GM12878 (cell line): ENCODE results near the gene MBNL1. TPM values are rescaled to one million over a fixed set of nuclear protein-coding genes. Genes with fewer than 3 reads are reported as not detected.

ENCODE experiments used
- ATAC-seq: fragments of 200-7000 bp; cut with Tn5 transposase; 3 replicates; pipeline ENCODE4 v1.9.1; 2020; ENCODE audit warnings: mild to moderate bottlenecking, moderate library complexity
- BruUV-seq: library from RNA; stranded (reverse); fragments of 400-500 nt; replicated peaks from 2 replicates; lab custom pipeline; 2021; lab: Mats Ljungman, UMichigan
- CTCF ChIA-PET: fragments of 300-600 bp; sonication (Branson Sonifier 250); formaldehyde crosslinking; extraction: SDS; loops from one replicate; lab custom pipeline; 2021; ENCODE audit warnings: inconsistent platforms; lab: Yijun Ruan, JAX
- POLR2A ChIA-PET: fragments of 350-600 bp; formaldehyde crosslinking; extraction: SDS; loops from one replicate; lab custom pipeline; 2021; ENCODE audit warnings: inconsistent platforms; lab: Charles Lee
- RAD21 ChIA-PET: fragments of 300-600 bp; sonication (Branson Sonifier 250); formaldehyde crosslinking; loops from one replicate; lab custom pipeline; 2023; ENCODE audit warnings: antibody characterized with exemption; ENCODE audit not compliant: unreplicated experiment; lab: Charles Lee
- SMC1A ChIA-PET: fragments of 300-600 bp; sonication (Branson Sonifier 250); formaldehyde crosslinking; loops from one replicate; lab custom pipeline; 2023; ENCODE audit not compliant: unreplicated experiment, uncharacterized antibody; lab: Charles Lee
- DNase-seq: peaks from one replicate; pipeline ENCODE4 v3.0.0-alpha.2; 2011; ENCODE audit warnings: low read depth, low spot score
- FAIRE-seq: peaks from 3 replicates; lab custom pipeline; 2011; peaks lifted over from hg19 to GRCh38; lab: Jason Lieb, UNC
- H2AFZ ChIP-seq: 2 replicates; pipeline ENCODE4 v1.6.0; 2011; ENCODE audit warnings: low read depth, low read length, control low read depth; ENCODE audit not compliant: control insufficient read depth
- H3K27ac ChIP-seq: 2 replicates; pipeline ENCODE4 v1.5.1; 2011; ENCODE audit warnings: control low read depth; ENCODE audit not compliant: control insufficient read depth, insufficient read depth
- H3K27me3 ChIP-seq, 2 experiments: replicated peaks in 1 of 2; 2 replicates each; pipeline versions ENCODE4 v1.6.0 to v1.6.1; 2011; ENCODE audit warnings: low read length in 1 of 2; ENCODE audit not compliant: control insufficient read depth in 2 of 2, insufficient read depth in 2 of 2
- H3K36me3 ChIP-seq, 2 experiments: 2 replicates each; pipeline ENCODE4 v1.5.1; 2011; ENCODE audit warnings: low read length in 1 of 2; ENCODE audit not compliant: control insufficient read depth in 2 of 2, insufficient read depth in 2 of 2
- H3K4me1 ChIP-seq: 2 replicates; pipeline ENCODE4 v1.6.1; 2011; ENCODE audit warnings: mild to moderate bottlenecking, low read length, moderate library complexity, mixed read lengths; ENCODE audit not compliant: control insufficient read depth, insufficient read depth
- H3K4me2 ChIP-seq: 2 replicates; pipeline ENCODE4 v1.6.0; 2011; ENCODE audit warnings: control low read depth; ENCODE audit not compliant: control insufficient read depth, insufficient read depth
- H3K4me3 ChIP-seq: fragments of 200-600 bp; sonication (generic); 2 replicates; pipeline ENCODE4 v1.5.1; 2016
- H3K79me2 ChIP-seq: 2 replicates; pipeline ENCODE4 v1.6.0; 2011; ENCODE audit warnings: low read length; ENCODE audit not compliant: control insufficient read depth, insufficient read depth
- H3K9ac ChIP-seq: 2 replicates; pipeline ENCODE4 v1.8.0; 2011; ENCODE audit warnings: low read length, control low read depth, mixed read lengths; ENCODE audit not compliant: control insufficient read depth, insufficient read depth
- H3K9me3 ChIP-seq: replicated peaks from 3 replicates; pipeline ENCODE4 v1.5.1; 2011; ENCODE audit warnings: mild to moderate bottlenecking, low read length; ENCODE audit not compliant: control insufficient read depth, insufficient read depth
- H4K20me1 ChIP-seq: 2 replicates; pipeline ENCODE4 v1.6.0; 2011; ENCODE audit not compliant: control insufficient read depth, insufficient read depth
- ATF3 ChIP-seq: IDR thresholded peaks from 2 replicates; pipeline ENCODE4 v1.6.1; 2011; ENCODE audit warnings: low read depth, mild to moderate bottlenecking, low read length, moderate library complexity, borderline replicate concordance; ENCODE audit errors: extremely low read depth
- ATF7 ChIP-seq: fragments of 450-650 bp; IDR thresholded peaks from 2 replicates; pipeline ENCODE4 v1.6.1; 2016; ENCODE audit warnings: low read depth, mild to moderate bottlenecking
- EGR1 ChIP-seq, 2 experiments: IDR thresholded peaks; 1 replicate in 1 of 2; 2 replicates in 1 of 2; pipeline ENCODE4 v1.6.1; 2011 to 2012; ENCODE audit warnings: low read depth in 2 of 2, low read length in 2 of 2, borderline replicate concordance in 1 of 2, mild to moderate bottlenecking in 1 of 2, moderate library complexity in 1 of 2
- MAX ChIP-seq: IDR thresholded peaks from 2 replicates; pipeline ENCODE4 v1.6.1; 2012; ENCODE audit warnings: low read depth, low read length, improper control_type of control experiment
- MTA2 ChIP-seq: fragments of 450-650 bp; IDR thresholded peaks from 2 replicates; pipeline ENCODE4 v1.6.1; 2016; ENCODE audit warnings: low read depth, mild to moderate bottlenecking, moderate library complexity
- MYB ChIP-seq: fragments of 150-350 bp; IDR thresholded peaks from 2 replicates; pipeline ENCODE4 v1.6.1; 2014; ENCODE audit warnings: mild to moderate bottlenecking, low read depth, low read length, borderline replicate concordance
- NRF1 ChIP-seq: conservative IDR thresholded peaks from 2 replicates; pipeline ENCODE4 v1.6.1; 2011; ENCODE audit warnings: mild to moderate bottlenecking, low read depth, low read length, improper control_type of control experiment
- RAD21 ChIP-seq: IDR thresholded peaks from 2 replicates; pipeline ENCODE4 v1.6.1; 2011; ENCODE audit warnings: mild to moderate bottlenecking, low read depth, low read length, moderate library complexity; ENCODE audit not compliant: insufficient read depth
- RAD51 ChIP-seq: fragments of 450-650 bp; IDR thresholded peaks from 2 replicates; pipeline ENCODE4 v1.6.1; 2016; ENCODE audit warnings: moderate library complexity, mild to moderate bottlenecking, inconsistent platforms
- SUPT20H ChIP-seq: IDR thresholded peaks from 2 replicates; pipeline ENCODE4 v1.6.1; 2011; ENCODE audit warnings: low read depth, mild to moderate bottlenecking, low read length, moderate library complexity, borderline replicate concordance; ENCODE audit not compliant: control insufficient read depth
- ZBTB4 ChIP-seq: fragments of 450-650 bp; formaldehyde crosslinking; IDR thresholded peaks from 2 replicates; pipeline ENCODE4 v1.4.0; 2022; ENCODE audit warnings: mild to moderate bottlenecking, moderate library complexity
- ZNF207 ChIP-seq: fragments of 450-650 bp; IDR thresholded peaks from 2 replicates; pipeline ENCODE4 v1.6.1; 2014; ENCODE audit warnings: antibody characterized with exemption, mild to moderate bottlenecking, borderline replicate concordance
- ZZZ3 ChIP-seq: IDR thresholded peaks from 2 replicates; pipeline ENCODE4 v1.6.1; 2011; ENCODE audit warnings: low read depth; ENCODE audit not compliant: control insufficient read depth, insufficient read length
- WGBS: methylation state at CpG from one replicate; pipeline ENCODE4 v1.1.6; 2016; ENCODE audit warnings: low lambda C conversion rate; ENCODE audit not compliant: insufficient replicate concordance, insufficient coverage; ENCODE audit errors: missing lambda C conversion rate; 5-methylcytosine and 5-hydroxymethylcytosine counted together
- in situ Hi-C: fragments of 300-500 bp; cut with MboI; formaldehyde crosslinking; loops from 9 replicates; pipeline ENCODE4 v1.14.3; 2018; ENCODE audit warnings: mixed read lengths
- intact Hi-C: fragments of 100-400 bp; cut with micrococcal nuclease; formaldehyde crosslinking; loops from one replicate; pipeline ENCODE4 v1.14.2; 2022; ENCODE audit not compliant: unreplicated experiment
- polyA plus RNA-seq, 11 experiments: library from polyadenylated mRNA; depleted of rRNA in 4 of 11; unstranded in 6 of 11; stranded (reverse) in 5 of 11; fragments of >200 nt; fragmentation: Nextera tagmentation in 4 of 11; fragmentation: Illumina TruSeq in 1 of 11; extraction: Ambion mirVana in 4 of 11; extraction: Trizol in 1 of 11; gene quantifications; 1 replicate in 1 of 11; 2 replicates in 10 of 11; pipeline versions ENCODE4 v1.2.1 to v1.2.3, GENCODE V29; 2011 to 2016; ENCODE audit warnings: inconsistent platforms in 2 of 11, missing spikeins in 2 of 11, low read depth in 1 of 11
- total RNA-seq, 4 experiments: library from RNA; depleted of rRNA in 3 of 4; stranded (reverse); fragments of >200 nt in 3 of 4; fragmentation: Illumina TruSeq in 1 of 4; extraction: Trizol in 1 of 4; gene quantifications; 2 replicates each; pipeline versions ENCODE4 v1.2.1 to v1.2.3, GENCODE V29; 2013 to 2021

The MBNL1 gene
- total and polyA plus RNA-seq, 10 of the 15 experiments (the other 5 are each of a cell fraction or from before 2014, with no cell fraction given): 59.6 to 337 (median 143) TPM

GRCh38 chr3:152469248-152470025, 200.7 kb downstream of the MBNL1 start (continued):
- no peak for TF ChIP-seq ZZZ3

GRCh38 chr3:152470095-152470494, 201.4 kb downstream of the MBNL1 start:
- 38% methylated on average over 4 of the region's 4 CpGs for WGBS
- no TSS peak for BruUV-seq
- DNase-seq (no peak), FAIRE-seq (no peak), ATAC-seq (no peak)
- Histone ChIP-seq H3K4me2 (no peak overlapping the region), H3K4me1 (no peaks in the 10 kb centered on the region), H3K79me2 (no peaks in the 10 kb centered on the region), H3K9ac (no peak overlapping the region), H3K27ac (no peak overlapping the region), H2AFZ (no peak overlapping the region), H3K36me3 (peaks cover 0 to 3% of the 10 kb centered on the region in 2 experiments; a peak in 1 of 4 replicates), H3K27me3 (no peaks in the 10 kb centered on the region), H3K9me3 (no peaks in the 10 kb centered on the region), H3K4me3 (no peak overlapping the region), H4K20me1 (no peaks in the 10 kb centered on the region)
- in situ Hi-C loops: loop anchor here (10.0 kb wide), 2 partner anchors 55 to 485 kb away; no protein-coding TSS in a partner anchor
- ChIA-PET SMC1A (interaction anchor here (1.0 to 1.1 kb wide), 2 partner anchors 8 to 398 kb away, joined by 5 read pairs; no protein-coding TSS in a partner anchor), RAD21 (no interaction called here), POLR2A (no interaction called here), CTCF (interaction anchor here (0.9 to 1.0 kb wide), 2 partner anchors 104 to 398 kb away, joined by 3 to 6 read pairs; no protein-coding TSS in a partner anchor)
- intact Hi-C loops: loop anchor here (10.0 kb wide), 2 partner anchors 365 to 465 kb away; partner anchors contain the start of gene P2RY1
- TF ChIP-seq SUPT20H: no peak
- TF ChIP-seq MAX: no peak
- TF ChIP-seq ZBTB4 (CRISPR knock-in tag): no peak
- no peak for TF ChIP-seq MTA2
- no peak for TF ChIP-seq MYB
- no peak for TF ChIP-seq EGR1 (IDR thresholded peaks at IDR 0.05; ENCODE audit: borderline replicate concordance in 1 of 2, low read depth in 2 of 2, low read length in 2 of 2)
- TF ChIP-seq RAD21: no peak
- no peak for TF ChIP-seq RAD51
- no peak for TF ChIP-seq ATF7
- no peak for TF ChIP-seq ATF3
- no peak for TF ChIP-seq ZNF207
- no peak for TF ChIP-seq NRF1
